Panc1 (cell line): ENCODE results near the gene OSBPL1A. TPM values are rescaled to one million over a fixed set of nuclear protein-coding genes. Genes with fewer than 3 reads are reported as not detected.

Source experiments
- ATAC-seq: fragments of 200-7000 bp; cut with Tn5 transposase; 2 replicates; pipeline ENCODE4 v1.9.1; 2020; ENCODE audit warnings: mild to moderate bottlenecking, moderate library complexity
- BruUV-seq: library from RNA; stranded (reverse); fragments of 400-500 nt; replicated peaks from 2 replicates; lab custom pipeline; 2021; lab: Mats Ljungman, UMichigan
- CTCF ChIA-PET: fragments of 300-600 bp; sonication (Branson Sonifier 250); formaldehyde crosslinking; loops from one replicate; lab custom pipeline; 2022; ENCODE audit warnings: antibody characterized with exemption; lab: Charles Lee
- POLR2A ChIA-PET: fragments of 300-600 bp; sonication (Branson Sonifier 250); formaldehyde crosslinking; loops from one replicate; lab custom pipeline; 2022; ENCODE audit warnings: antibody characterized with exemption; lab: Charles Lee
- DNase-seq: peaks from one replicate; pipeline ENCODE4 v3.0.0-alpha.2; 2010; ENCODE audit warnings: low read depth, low spot score
- H3K27ac ChIP-seq: 2 replicates; pipeline ENCODE4 v1.5.1; 2011; ENCODE audit warnings: mild to moderate bottlenecking, low read length, inconsistent platforms
- H3K27me3 ChIP-seq: fragments of 200-500 bp; sonication (Bioruptor generic); 2 replicates; pipeline ENCODE4 v1.6.0; 2014; ENCODE audit warnings: low read length, inconsistent platforms; ENCODE audit not compliant: control insufficient read depth, insufficient read depth
- H3K36me3 ChIP-seq: fragments of 200-500 bp; sonication (Bioruptor generic); 2 replicates; pipeline ENCODE4 v1.5.1; 2014; ENCODE audit warnings: inconsistent platforms, mild to moderate bottlenecking, low read length, moderate library complexity; ENCODE audit not compliant: control insufficient read depth, insufficient read depth
- H3K4me1 ChIP-seq: 2 replicates; pipeline ENCODE4 v1.5.1; 2011; ENCODE audit warnings: inconsistent platforms, mild to moderate bottlenecking, low read length, moderate library complexity; ENCODE audit not compliant: control insufficient read depth, insufficient read depth
- H3K4me3 ChIP-seq, 2 experiments: 2 replicates each; pipeline ENCODE4 v1.5.1; 2011 to 2012; ENCODE audit warnings: low read depth in 2 of 2, low read length in 2 of 2, mild to moderate bottlenecking in 2 of 2, inconsistent platforms in 1 of 2, moderate library complexity in 1 of 2
- H3K9me3 ChIP-seq: fragments of 200-500 bp; sonication (Bioruptor generic); 2 replicates; pipeline ENCODE4 v1.5.1; 2014; ENCODE audit warnings: low read depth, mild to moderate bottlenecking, inconsistent platforms, low read length, moderate library complexity; ENCODE audit not compliant: control insufficient read depth, insufficient read depth
- CTCF ChIP-seq: fragments of 450-650 bp; IDR thresholded peaks from 2 replicates; pipeline ENCODE4 v1.5.1; 2017; ENCODE audit warnings: mild to moderate bottlenecking
- POLR2AphosphoS5 ChIP-seq: IDR thresholded peaks from 2 replicates; pipeline ENCODE4 v1.6.1; 2012; ENCODE audit warnings: mild to moderate bottlenecking, low read depth, low read length, moderate library complexity
- REST ChIP-seq, 2 experiments: IDR thresholded peaks; 2 replicates each; pipeline ENCODE4 v1.6.1; 2011 to 2012; ENCODE audit warnings: low read depth in 2 of 2, control low read depth in 1 of 2, low read length in 1 of 2, mild to moderate bottlenecking in 1 of 2, moderate library complexity in 1 of 2; ENCODE audit not compliant: insufficient read depth in 1 of 2
- SIN3A ChIP-seq: IDR thresholded peaks from 2 replicates; pipeline ENCODE4 v1.6.1; 2012; ENCODE audit warnings: low read depth, mild to moderate bottlenecking, low read length, moderate library complexity, borderline replicate concordance; ENCODE audit not compliant: insufficient read depth
- TCF7L2 ChIP-seq: IDR thresholded peaks from 2 replicates; pipeline ENCODE4 v1.6.1; 2011; ENCODE audit warnings: mild to moderate bottlenecking, low read depth, low read length, inconsistent platforms
- in situ Hi-C: cut with HindIII; loops from 2 replicates; pipeline ENCODE4 v1.10.0; 2016; ENCODE audit warnings: low sequenced_read_pairs, low pct_unique_long_range_greater_than_20kb
- intact Hi-C: fragments of 100-400 bp; cut with micrococcal nuclease; formaldehyde crosslinking; loops from one replicate; pipeline ENCODE4 v1.10.0; 2022; ENCODE audit not compliant: unreplicated experiment
- total RNA-seq: library from RNA; stranded (reverse); gene quantifications from one replicate; pipeline ENCODE4 v1.2.1, GENCODE V29; 2021; ENCODE audit not compliant: unreplicated experiment

Gene OSBPL1A
- total RNA-seq, 1 experiment from 2014 or later: 50.5 TPM

- no peaks in the 10 kb centered on the region for H3K36me3 ChIP-seq
- TF ChIP-seq CTCF (no peak), SIN3A (no peak), TCF7L2 (no peak), POLR2AphosphoS5 (no peak), REST (IDR thresholded peaks at IDR 0.05; ENCODE audit: insufficient read depth in 1 of 2, low read depth in 2 of 2, low read length in 1 of 2) (no peak)
- no peaks in the 10 kb centered on the region for H3K4me1 ChIP-seq
- CTCF ChIA-PET: no interaction called here
- no peaks in the 10 kb centered on the region for H3K27me3 ChIP-seq
- POLR2A ChIA-PET: no interaction called here
- no TSS peak for BruUV-seq
- no peak for ATAC-seq
- intact Hi-C loops (no loop called here), in situ Hi-C loops (no loop called here)
- no peak for DNase-seq
- H3K9me3 ChIP-seq: no peaks in the 10 kb centered on the region
- no peak overlapping the region for H3K27ac ChIP-seq
- no peak overlapping the region for H3K4me3 ChIP-seq
These were observed 198.2 kb downstream of the OSBPL1A start for GRCh38 chr18:24199372-24199962.

- Histone ChIP-seq H3K27me3 (no peaks in the 10 kb centered on the region), H3K9me3 (no peaks in the 10 kb centered on the region), H3K27ac (no peak overlapping the region), H3K36me3 (no peaks in the 10 kb centered on the region), H3K4me3 (no peak overlapping the region), H3K4me1 (no peaks in the 10 kb centered on the region)
- DNase-seq: no peak
- no peak for ATAC-seq
- in situ Hi-C loops (no loop called here), intact Hi-C loops (no loop called here)
- CTCF ChIA-PET: no interaction called here
- TF ChIP-seq TCF7L2 (no peak), POLR2AphosphoS5 (no peak), SIN3A (no peak), CTCF (no peak), REST (IDR thresholded peaks at IDR 0.05; ENCODE audit: insufficient read depth in 1 of 2, low read depth in 2 of 2, low read length in 1 of 2) (no peak)
- BruUV-seq: no TSS peak
- POLR2A ChIA-PET: no interaction called here
These were observed 199.2 kb downstream of the OSBPL1A start for GRCh38 chr18:24198461-24198860.
